Stomach (tissue), 9 donors: ENCODE results near the gene SCO2. TPM values are rescaled to one million over a fixed set of nuclear protein-coding genes. Genes with fewer than 3 reads are reported as not detected.
"Not testable (repeated sequence)": the region's sequence is repeated elsewhere in the genome, so short reads cannot be mapped to it uniquely, and the experiment has no call there.

Source experiments
- DNase-seq, 2 donors: peaks; one replicate each; pipeline versions ENCODE4 v3.0.0 to v3.0.0-alpha.2; 2013 to 2019
- H3K27ac ChIP-seq, 5 donors: fragments of 200-600 bp in 4 of 5; sonication (generic) in 4 of 5; one replicate each; pipeline ENCODE4 v1.5.1; 2013 to 2019; ENCODE audit warnings: mild to moderate bottlenecking in 1 of 5, moderate library complexity in 1 of 5
- H3K27me3 ChIP-seq, 3 donors: fragments of 200-600 bp; sonication (generic); one replicate each; pipeline ENCODE4 v1.5.1; 2017 to 2019; ENCODE audit warnings: mixed run types in 1 of 3
- H3K36me3 ChIP-seq, 4 donors: fragments of 200-600 bp; sonication (generic); 1 replicate in 3 of 4; 2 replicates in 1 of 4; pipeline ENCODE4 v1.5.1; 2016 to 2019
- H3K4me1 ChIP-seq, 4 donors: fragments of 200-600 bp; sonication (generic); one replicate each; pipeline ENCODE4 v1.5.1; 2016 to 2019
- H3K4me3 ChIP-seq, 4 donors: fragments of 200-600 bp; sonication (generic) in 3 of 4; one replicate each; pipeline ENCODE4 v1.5.1; 2016 to 2019; ENCODE audit warnings: mild to moderate bottlenecking in 1 of 4
- H3K9me3 ChIP-seq, 4 donors: fragments of 200-600 bp; sonication (generic); one replicate each; pipeline ENCODE4 v1.5.1; 2016 to 2019
- CTCF ChIP-seq, 7 experiments: fragments of 450-650 bp in 4 of 7; fragments of 200-600 bp in 3 of 7; sonication (generic) in 3 of 7; IDR thresholded peaks; one replicate each; pipeline ENCODE4 v1.5.1; 2016 to 2019; ENCODE audit warnings: antibody characterized with exemption in 7 of 7, control low read depth in 2 of 7, mild to moderate bottlenecking in 1 of 7
- EP300 ChIP-seq: sonication (generic); formaldehyde crosslinking; IDR thresholded peaks from one replicate; pipeline ENCODE4 v1.6.1; 2017; ENCODE audit warnings: antibody characterized with exemption
- POLR2A ChIP-seq, 4 donors: fragments of 450-650 bp; IDR thresholded peaks; one replicate each; pipeline ENCODE4 v1.6.1; 2016; ENCODE audit warnings: antibody characterized with exemption in 4 of 4, control low read depth in 2 of 4, mild to moderate bottlenecking in 1 of 4, moderate library complexity in 1 of 4
- POLR2AphosphoS5 ChIP-seq, 3 donors: sonication (generic); formaldehyde crosslinking; IDR thresholded peaks; one replicate each; pipeline ENCODE4 v1.6.1; 2016; ENCODE audit warnings: antibody characterized with exemption in 3 of 3
- WGBS, 5 donors: extraction: QIAGEN DNeasy Blood & Tissue Kit in 3 of 5; methylation state at CpG; one replicate each; pipeline versions ENCODE4 v1.1.5 to v1.1.7; 2013 to 2018; 5-methylcytosine and 5-hydroxymethylcytosine counted together
- intact Hi-C: fragments of 100-400 bp; cut with DNase I; formaldehyde crosslinking; loops from one replicate; pipeline ENCODE4 v1.15.1; 2023; ENCODE audit warnings: low total_unique reads
- polyA plus RNA-seq, 3 donors: library from polyadenylated mRNA; stranded (reverse); fragments of 200-250 nt; gene quantifications; one replicate each; pipeline ENCODE4 v1.2.3, GENCODE V29; 2013
- total RNA-seq, 5 donors: library from RNA; depleted of rRNA; stranded (reverse); fragments of >200 nt; gene quantifications; one replicate each; pipeline versions ENCODE4 v1.1.0 to v1.2.3, GENCODE V29; 2014 to 2016
- donor health status: healthy with polysubstance abuse.
- donor health status: Bipolar disorder and iron deficiency.
- donor health status: healthy.

The SCO2 gene
- total and polyA plus RNA-seq, 8 donors: 0.92 to 7.5 (median 1.9) TPM; not detected in 5

- Histone ChIP-seq H3K36me3 (no peaks in the 10 kb centered on the region), H3K4me1 (peaks cover 26 to 61% (median 41%) of the 10 kb centered on the region in 4 donors), H3K9me3 (no peaks in the 10 kb centered on the region), H3K27me3 (peaks cover 11 to 58% (median 25%) of the 10 kb centered on the region in 3 donors), H3K4me3 (peak overlapping the region; percentile 13 to 34 (median 23)), H3K27ac (peak overlapping the region; percentile 18 to 98 (median 61))
- intact Hi-C loops: no loop called here
- 4 to 6% (median 5%) methylated on average over 30 to 52 of the region's 52 CpGs for WGBS, 5 donors
- DNase-seq: peak; percentile 87 to 91
- no peak for TF ChIP-seq POLR2A (IDR thresholded peaks at IDR 0.05)
- TF ChIP-seq CTCF (IDR thresholded peaks at IDR 0.05): peak in 5 of 7 experiments; percentile 13 to 63 (median 40)
- TF ChIP-seq POLR2AphosphoS5 (IDR thresholded peaks at IDR 0.05): peak in 2 of 3 donors; percentile 33 to 68
Measured at GRCh38 chr22:50544078-50544745, 18.8 kb upstream of the SCO2 start.

GRCh38 chr22:50542416-50542927 is 17.1 kb upstream of the SCO2 start:
- DNase-seq: peak in 1 of 2 donors; percentile 15
- H3K36me3 ChIP-seq: no peaks in the 10 kb centered on the region
- TF ChIP-seq POLR2AphosphoS5 (IDR thresholded peaks at IDR 0.05): no peak
- TF ChIP-seq EP300: no peak
- no peak for TF ChIP-seq CTCF (IDR thresholded peaks at IDR 0.05)
- TF ChIP-seq POLR2A (IDR thresholded peaks at IDR 0.05): no peak
- H3K4me1 ChIP-seq: peaks cover 17 to 61% (median 37%) of the 10 kb centered on the region in 4 donors
- intact Hi-C loops: no loop called here
- H3K4me3 ChIP-seq: no peak overlapping the region
- H3K27ac ChIP-seq: peak overlapping the region in 3 of 5 donors; percentile 25 to 98 (median 92)
- WGBS, 5 donors: 83 to 91% (median 86%) methylated on average over 19 of the region's 19 CpGs
- peaks cover 6 to 45% (median 8%) of the 10 kb centered on the region in 3 donors for H3K27me3 ChIP-seq
- no peaks in the 10 kb centered on the region for H3K9me3 ChIP-seq

GRCh38 chr22:50541667-50542026 is 16.2 kb upstream of the SCO2 start:
- intact Hi-C loops, H3K9me3 ChIP-seq, H3K36me3 ChIP-seq, H3K4me3 ChIP-seq: not testable (repeated sequence)
- Histone ChIP-seq H3K27me3 (peaks cover 0 to 39% (median 3%) of the 10 kb centered on the region in 3 donors), H3K4me1 (peaks cover 17 to 56% (median 33%) of the 10 kb centered on the region in 4 donors), H3K27ac (peak overlapping the region; percentile 27 to 98 (median 80))
- TF ChIP-seq POLR2AphosphoS5 (IDR thresholded peaks at IDR 0.05): peak in 2 of 3 donors; percentile 56 to 65
- 56 to 76% (median 68%) methylated on average over 5 of the region's 5 CpGs for WGBS, 5 donors
- DNase-seq: peak in 1 of 2 donors; percentile 55

- TF ChIP-seq CTCF (IDR thresholded peaks at IDR 0.05) (no peak), POLR2AphosphoS5 (IDR thresholded peaks at IDR 0.05) (no peak), EP300 (no peak), POLR2A (IDR thresholded peaks at IDR 0.05) (no peak)
- Histone ChIP-seq H3K4me3 (no peak overlapping the region), H3K27me3 (peaks cover 0 to 35% (median 0%) of the 10 kb centered on the region in 3 donors), H3K27ac (peak overlapping the region in 4 of 5 donors; percentile 27 to 98 (median 86)), H3K9me3 (no peaks in the 10 kb centered on the region), H3K4me1 (peaks cover 16 to 55% (median 32%) of the 10 kb centered on the region in 4 donors), H3K36me3 (no peaks in the 10 kb centered on the region)
- no peak for DNase-seq
- intact Hi-C loops: no loop called here
- 74 to 85% (median 77%) methylated on average over 10 of the region's 10 CpGs for WGBS, 5 donors
Measured at GRCh38 chr22:50540381-50540780, 15.0 kb upstream of the SCO2 start.

- no peak for DNase-seq
- intact Hi-C loops: no loop called here
- no peak for TF ChIP-seq EP300
- TF ChIP-seq POLR2AphosphoS5 (IDR thresholded peaks at IDR 0.05): no peak
- TF ChIP-seq POLR2A (IDR thresholded peaks at IDR 0.05): no peak
- no peak for TF ChIP-seq CTCF (IDR thresholded peaks at IDR 0.05)
- H3K4me3 ChIP-seq: no peak overlapping the region
- H3K36me3 ChIP-seq: no peaks in the 10 kb centered on the region
- peaks cover 14 to 54% (median 23%) of the 10 kb centered on the region in 4 donors for H3K4me1 ChIP-seq
- WGBS, 5 donors: 83 to 93% (median 90%) methylated on average over 13 of the region's 13 CpGs
- H3K9me3 ChIP-seq: no peaks in the 10 kb centered on the region
- H3K27ac ChIP-seq: peak overlapping the region in 4 of 5 donors; percentile 80 to 98 (median 90)
- peaks cover 0 to 38% (median 0%) of the 10 kb centered on the region in 3 donors for H3K27me3 ChIP-seq
Measured at GRCh38 chr22:50537765-50538164, 12.4 kb upstream of the SCO2 start.
